Mucosa of stomach (tissue), 1 donor: Measurements from ENCODE around the gene HDLBP.

Experiments
- H3K27me3 ChIP-seq: one replicate; pipeline ENCODE4 v1.7.0; 2013; ENCODE audit warnings: mild to moderate bottlenecking, low read length; ENCODE audit not compliant: control insufficient read depth, insufficient read depth
- H3K36me3 ChIP-seq: one replicate; pipeline ENCODE4 v1.7.0; 2013; ENCODE audit warnings: low read length; ENCODE audit not compliant: control insufficient read depth, insufficient read depth
- H3K4me1 ChIP-seq: one replicate; pipeline ENCODE4 v1.7.0; 2013; ENCODE audit warnings: mild to moderate bottlenecking, low read length; ENCODE audit not compliant: control insufficient read depth, insufficient read depth
- H3K4me3 ChIP-seq: one replicate; pipeline ENCODE4 v1.7.0; 2013; ENCODE audit warnings: low read length
- H3K9ac ChIP-seq: one replicate; pipeline ENCODE4 v1.7.0; 2013; ENCODE audit warnings: mild to moderate bottlenecking, low read length, moderate library complexity
- H3K9me3 ChIP-seq: one replicate; pipeline ENCODE4 v1.7.0; 2013; ENCODE audit warnings: mild to moderate bottlenecking, low read length, moderate library complexity; ENCODE audit not compliant: control insufficient read depth
- donor health status: Pancreatic carcinoma.

HDLBP gene

GRCh38 chr2:241252778-241253475 lies 62.5 kb downstream of the HDLBP start:
- Histone ChIP-seq H3K36me3 (peaks cover 42% of the 10 kb centered on the region), H3K4me1 (no peaks in the 10 kb centered on the region), H3K9me3 (no peaks in the 10 kb centered on the region)

GRCh38 chr2:241249654-241250053 lies 65.8 kb downstream of the HDLBP start:
- H3K9me3 ChIP-seq, result no peaks in the 10 kb centered on the region
- H3K36me3 ChIP-seq, result peaks cover 45% of the 10 kb centered on the region
- no peaks in the 10 kb centered on the region for H3K4me1 ChIP-seq
- H3K9ac ChIP-seq, result no peak overlapping the region
- no peak overlapping the region for H3K4me3 ChIP-seq
- no peaks in the 10 kb centered on the region for H3K27me3 ChIP-seq

More at GRCh38 chr2:241252778-241253475, 62.5 kb downstream of the HDLBP start:
- Histone ChIP-seq H3K4me3 (no peak overlapping the region), H3K9ac (no peak overlapping the region), H3K27me3 (no peaks in the 10 kb centered on the region)

- no peaks in the 10 kb centered on the region for H3K4me1 ChIP-seq
- peaks cover 45% of the 10 kb centered on the region for H3K36me3 ChIP-seq
- no peak overlapping the region for H3K9ac ChIP-seq
- H3K4me3 ChIP-seq, result no peak overlapping the region
- H3K27me3 ChIP-seq, result no peaks in the 10 kb centered on the region
- no peaks in the 10 kb centered on the region for H3K9me3 ChIP-seq
These were observed 66.6 kb downstream of the HDLBP start for GRCh38 chr2:241248897-241249296.

- peaks cover 45% of the 10 kb centered on the region for H3K36me3 ChIP-seq
- no peak overlapping the region for H3K4me3 ChIP-seq
- H3K27me3 ChIP-seq, result no peaks in the 10 kb centered on the region
- H3K9me3 ChIP-seq, result no peaks in the 10 kb centered on the region
- no peaks in the 10 kb centered on the region for H3K4me1 ChIP-seq
- H3K9ac ChIP-seq, result no peak overlapping the region
These were observed 67.2 kb downstream of the HDLBP start for GRCh38 chr2:241248289-241248688.

GRCh38 chr2:241244368-241244767 lies 71.1 kb downstream of the HDLBP start:
- peaks cover 53% of the 10 kb centered on the region for H3K36me3 ChIP-seq
- H3K9ac ChIP-seq, result no peak overlapping the region
- H3K27me3 ChIP-seq, result no peaks in the 10 kb centered on the region
- H3K9me3 ChIP-seq, result no peaks in the 10 kb centered on the region
- H3K4me3 ChIP-seq, result no peak overlapping the region
- no peaks in the 10 kb centered on the region for H3K4me1 ChIP-seq

- no peaks in the 10 kb centered on the region for H3K9me3 ChIP-seq
- peaks cover 48% of the 10 kb centered on the region for H3K36me3 ChIP-seq
- H3K4me3 ChIP-seq, result no peak overlapping the region
- H3K27me3 ChIP-seq, result no peaks in the 10 kb centered on the region
- no peak overlapping the region for H3K9ac ChIP-seq
- H3K4me1 ChIP-seq, result no peaks in the 10 kb centered on the region
These were observed 73.2 kb downstream of the HDLBP start for GRCh38 chr2:241242306-241242705.

GRCh38 chr2:241241669-241242068 lies 73.8 kb downstream of the HDLBP start:
- no peaks in the 10 kb centered on the region for H3K9me3 ChIP-seq
- no peaks in the 10 kb centered on the region for H3K4me1 ChIP-seq
- H3K4me3 ChIP-seq, result no peak overlapping the region
- no peak overlapping the region for H3K9ac ChIP-seq
- H3K36me3 ChIP-seq, result peaks cover 48% of the 10 kb centered on the region
- H3K27me3 ChIP-seq, result no peaks in the 10 kb centered on the region

- Histone ChIP-seq H3K4me3 (no peak overlapping the region), H3K9me3 (no peaks in the 10 kb centered on the region)
These were observed 75.0 kb downstream of the HDLBP start for GRCh38 chr2:241240320-241241004.

GRCh38 chr2:241239552-241240202 lies 75.8 kb downstream of the HDLBP start:
- H3K9ac ChIP-seq, result no peak overlapping the region
- H3K36me3 ChIP-seq, result peaks cover 45% of the 10 kb centered on the region
- no peaks in the 10 kb centered on the region for H3K4me1 ChIP-seq
- H3K9me3 ChIP-seq, result no peaks in the 10 kb centered on the region
- H3K4me3 ChIP-seq, result no peak overlapping the region
- no peaks in the 10 kb centered on the region for H3K27me3 ChIP-seq

More at GRCh38 chr2:241240320-241241004, 75.0 kb downstream of the HDLBP start:
- Histone ChIP-seq H3K36me3 (peaks cover 45% of the 10 kb centered on the region), H3K9ac (no peak overlapping the region), H3K27me3 (no peaks in the 10 kb centered on the region), H3K4me1 (no peaks in the 10 kb centered on the region)

GRCh38 chr2:241238693-241239198 lies 76.7 kb downstream of the HDLBP start:
- Histone ChIP-seq H3K9ac (no peak overlapping the region), H3K4me1 (no peaks in the 10 kb centered on the region), H3K4me3 (no peak overlapping the region), H3K27me3 (no peaks in the 10 kb centered on the region), H3K36me3 (peaks cover 45% of the 10 kb centered on the region), H3K9me3 (no peaks in the 10 kb centered on the region)

GRCh38 chr2:241237949-241238371 lies 77.5 kb downstream of the HDLBP start:
- Histone ChIP-seq H3K9ac (no peak overlapping the region), H3K4me3 (no peak overlapping the region), H3K4me1 (no peaks in the 10 kb centered on the region), H3K27me3 (no peaks in the 10 kb centered on the region), H3K9me3 (no peaks in the 10 kb centered on the region), H3K36me3 (peaks cover 49% of the 10 kb centered on the region)

GRCh38 chr2:241237047-241237446 lies 78.4 kb downstream of the HDLBP start:
- no peak overlapping the region for H3K9ac ChIP-seq
- peaks cover 43% of the 10 kb centered on the region for H3K36me3 ChIP-seq
- H3K4me1 ChIP-seq, result peaks cover 7% of the 10 kb centered on the region
- H3K27me3 ChIP-seq, result no peaks in the 10 kb centered on the region
- H3K4me3 ChIP-seq, result no peak overlapping the region
- no peaks in the 10 kb centered on the region for H3K9me3 ChIP-seq
